Measurements from ENCODE around the gene TRIM67.

GRCh38 chr1:231144416-231145193 lies 17.3 kb upstream of the TRIM67 start:
- TF ChIP-seq TAF1 (IDR thresholded peaks at IDR 0.05; ENCODE audit: borderline replicate concordance, insufficient read depth, low read length) (no peak), REST (IDR thresholded peaks at IDR 0.05; ENCODE audit: insufficient read depth in 1 of 2, low read depth in 2 of 2, low read length in 2 of 2) (no peak), POLR2AphosphoS5 (IDR thresholded peaks at IDR 0.05; ENCODE audit: low read depth, low read length) (no peak), SIN3A (IDR thresholded peaks at IDR 0.05; ENCODE audit: borderline replicate concordance, insufficient read depth, low read length) (no peak), FOXP2 (optimal IDR thresholded peaks at IDR 0.05; ENCODE audit: borderline replicate concordance, extremely low read depth, extremely low read length, insufficient read depth) (no peak)
